GOT3 (cell line): ENCODE results near the gene TREM2.
"Not testable (repeated sequence)": the region's sequence is repeated elsewhere in the genome, so short reads cannot be mapped to it uniquely, and the experiment has no call there.

Experiments
- DNase-seq: peaks from one replicate; lab custom pipeline; 2025; ENCODE audit warnings: mixed read lengths; lab: John Stamatoyannopoulos, UW

The TREM2 gene

DNA sequence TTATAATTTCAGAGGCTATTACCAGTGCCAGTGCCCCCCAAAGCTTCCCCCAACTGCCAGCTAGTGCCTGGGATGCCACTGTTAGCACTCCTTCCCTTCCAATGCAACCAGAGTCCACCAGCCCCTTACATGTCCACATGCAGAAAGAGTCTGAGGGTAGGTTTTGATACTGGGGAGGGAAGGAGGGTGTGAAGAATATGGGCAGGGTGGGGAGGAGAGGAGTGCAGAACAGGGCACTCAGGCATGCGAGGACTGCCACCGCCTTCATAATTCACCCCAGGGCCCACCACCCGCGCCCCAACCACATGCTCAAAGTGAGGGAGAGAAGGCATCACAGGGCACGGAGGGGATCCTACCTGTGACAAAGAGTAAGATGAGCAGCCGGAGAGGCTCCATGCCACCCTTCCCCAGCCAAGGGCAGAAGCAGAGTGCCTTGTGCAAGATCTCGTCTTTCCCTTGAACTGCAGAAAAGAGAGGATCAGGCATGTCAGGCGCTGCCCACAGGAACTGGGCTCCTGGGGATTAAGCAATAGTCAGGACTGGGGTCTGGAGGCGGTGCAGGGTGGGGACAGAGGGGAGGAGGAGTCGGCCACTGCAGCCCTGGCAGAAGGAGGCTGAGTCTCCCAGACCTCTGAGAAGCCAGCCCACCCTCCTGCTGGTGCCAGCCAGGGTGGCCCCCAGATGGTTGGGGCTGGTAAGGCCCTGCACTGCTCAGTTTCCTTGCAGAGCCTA lies at the start of gene TREM2:
TSS of gene TREM2 (minus strand) at position 430 of the 732 bp plus-strand sequence. CDS start at position 396, 34 bp downstream.
- DNase-seq: no peak

DNA sequence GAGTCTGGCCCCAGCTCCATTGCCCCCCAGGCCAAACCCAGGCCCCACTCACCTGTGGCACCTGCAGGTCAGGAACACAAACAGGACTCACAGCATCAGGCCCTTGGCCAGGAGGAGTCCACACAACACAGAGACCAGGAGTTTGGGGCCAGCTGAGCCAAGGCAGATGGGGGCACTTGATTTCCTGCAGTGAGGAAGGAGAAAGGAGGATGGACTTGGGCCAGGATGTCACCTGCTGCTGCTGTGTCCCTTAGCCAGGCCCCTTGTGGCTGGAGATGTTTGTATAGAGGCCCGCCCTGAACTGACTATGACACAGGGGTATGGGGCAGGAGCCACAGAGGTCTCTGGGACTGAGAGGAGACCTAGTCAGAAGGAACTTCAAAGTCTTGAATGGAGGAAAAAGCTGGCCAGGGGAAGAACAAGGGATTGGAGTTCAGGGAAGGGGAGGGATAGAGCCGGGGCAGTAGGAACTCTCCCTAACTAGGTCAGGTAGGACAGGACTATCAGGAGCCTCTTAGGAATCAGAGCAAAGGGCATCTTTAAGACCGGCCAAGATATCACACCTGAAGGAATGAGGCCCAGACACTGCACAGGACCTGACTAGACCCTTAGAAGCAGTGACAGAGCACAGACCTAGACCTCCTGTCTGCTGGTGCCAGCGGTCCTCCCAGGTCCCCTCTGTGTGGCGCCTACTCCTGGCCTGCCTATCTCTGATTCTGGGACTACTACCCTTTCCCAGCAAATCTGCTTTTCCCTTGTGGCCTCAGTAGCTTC lies 46.8 kb upstream of the TREM2 start:
- DNase-seq: no peak

DNA sequence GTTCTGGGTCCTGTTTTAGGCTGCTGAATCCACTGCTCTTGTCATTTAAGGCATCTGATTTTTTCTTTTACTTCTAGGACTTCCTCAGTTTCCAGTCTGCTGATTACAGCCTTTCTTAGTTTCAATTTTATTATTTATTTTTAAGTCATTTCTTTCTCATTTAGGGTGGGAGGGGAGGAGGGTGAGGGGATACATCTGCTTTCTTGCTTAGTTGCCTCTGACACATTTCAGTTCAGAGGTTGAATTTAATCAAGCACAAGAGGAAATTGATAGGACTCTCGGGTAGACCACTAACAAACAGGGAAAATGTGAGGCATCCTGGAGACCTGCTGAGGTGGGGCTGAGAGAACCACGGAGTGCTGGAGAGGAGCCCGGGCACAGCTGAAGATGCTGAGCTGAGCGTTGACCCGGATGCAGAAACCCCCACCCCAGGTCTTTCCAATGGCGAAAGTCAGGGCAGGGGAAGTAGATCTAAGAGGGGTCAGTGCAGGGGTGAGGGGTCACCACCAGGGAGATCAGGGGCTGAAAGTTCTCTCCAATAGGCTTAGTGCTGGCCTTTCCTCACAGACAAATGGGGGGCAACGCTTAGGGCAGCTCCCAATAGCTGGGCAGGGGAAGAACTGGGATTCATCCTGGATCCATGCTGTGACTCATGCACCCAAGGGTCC lies 45.7 kb upstream of the TREM2 start:
- DNase-seq: no peak

DNA sequence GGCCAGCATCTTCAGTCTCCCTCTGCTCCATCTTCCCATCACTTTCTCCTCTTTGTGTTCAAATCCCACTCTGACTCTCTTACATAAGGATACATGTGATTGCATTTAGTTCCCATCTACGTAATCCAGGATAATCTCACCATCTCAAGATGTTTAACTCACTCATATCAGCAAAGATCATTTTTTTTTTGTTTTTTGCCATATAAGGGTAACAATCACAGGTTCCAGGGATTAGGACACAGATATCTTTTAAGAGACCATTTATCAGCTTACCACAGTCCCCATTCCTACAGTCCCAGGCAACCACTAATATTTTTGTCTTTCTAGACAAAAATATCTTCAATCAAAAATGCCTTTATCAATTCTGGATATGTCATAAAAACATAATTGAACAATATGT lies 41.2 kb upstream of the TREM2 start:
- DNase-seq: no peak

DNA sequence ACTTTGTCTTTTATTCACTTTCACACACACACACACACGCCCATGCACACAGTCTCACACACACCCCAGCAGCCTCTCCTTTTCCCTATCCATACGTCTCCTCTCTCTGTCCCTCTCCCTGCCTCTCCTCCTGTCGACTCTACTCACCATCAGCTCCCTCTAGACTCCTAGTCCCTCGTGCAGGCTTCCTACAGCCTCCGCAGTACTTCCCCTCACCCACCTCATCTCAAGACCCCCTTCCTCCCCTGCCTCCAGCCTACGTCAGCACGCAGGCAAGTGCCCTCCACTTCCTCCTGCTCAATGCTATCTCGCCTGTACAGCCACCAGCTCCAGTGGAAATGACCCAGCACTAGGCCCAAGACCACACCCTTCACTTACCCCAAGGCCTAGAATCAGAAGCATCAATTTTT lies 38.9 kb upstream of the TREM2 start:
- no peak for DNase-seq

DNA sequence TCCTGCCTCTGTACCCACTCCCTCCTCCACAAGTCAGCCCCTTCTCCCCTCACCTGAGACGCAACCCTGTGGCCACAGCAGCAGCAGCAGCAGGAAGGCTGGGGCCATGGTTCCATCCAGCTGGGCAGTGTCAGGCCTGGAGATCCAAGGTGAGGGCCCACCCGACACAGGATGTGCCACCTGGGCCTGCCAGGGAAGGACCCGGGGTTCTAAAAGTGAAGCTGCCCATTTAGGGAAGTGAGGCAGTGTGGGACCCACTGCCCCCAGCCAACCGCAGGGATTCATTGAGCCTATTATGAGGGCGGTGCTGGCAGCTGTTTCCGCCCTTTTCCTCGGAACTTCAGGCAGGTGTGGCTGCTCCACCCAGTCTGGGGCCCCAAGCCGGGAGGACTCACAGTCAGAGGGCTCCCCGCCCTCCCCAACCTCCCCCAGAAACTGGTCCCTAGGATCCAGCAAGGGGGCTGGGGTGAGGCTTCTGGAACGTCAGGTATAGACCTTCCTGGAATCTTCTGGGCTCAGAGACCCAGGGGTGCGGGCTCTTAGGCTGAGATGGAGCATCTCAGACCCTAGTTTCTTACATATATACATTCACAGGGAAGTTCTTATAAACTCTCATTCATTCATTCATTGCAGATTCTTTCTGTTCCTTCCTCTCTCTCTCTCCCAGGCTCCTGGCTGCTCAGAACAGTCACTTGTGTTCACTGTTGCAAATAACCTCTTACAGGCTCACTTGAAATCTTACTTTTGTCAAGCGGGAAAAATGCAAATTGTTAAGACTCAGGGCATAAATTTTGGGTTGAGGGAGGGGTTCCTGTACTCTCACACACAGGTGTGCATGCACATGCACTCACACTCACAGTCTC lies 38.2 kb upstream of the TREM2 start, which contains the start of gene TREML2:
TSS of gene TREML2 (minus strand) at position 249 of the 863 bp plus-strand sequence. CDS start at position 108, 141 bp downstream.
- no peak for DNase-seq

DNA sequence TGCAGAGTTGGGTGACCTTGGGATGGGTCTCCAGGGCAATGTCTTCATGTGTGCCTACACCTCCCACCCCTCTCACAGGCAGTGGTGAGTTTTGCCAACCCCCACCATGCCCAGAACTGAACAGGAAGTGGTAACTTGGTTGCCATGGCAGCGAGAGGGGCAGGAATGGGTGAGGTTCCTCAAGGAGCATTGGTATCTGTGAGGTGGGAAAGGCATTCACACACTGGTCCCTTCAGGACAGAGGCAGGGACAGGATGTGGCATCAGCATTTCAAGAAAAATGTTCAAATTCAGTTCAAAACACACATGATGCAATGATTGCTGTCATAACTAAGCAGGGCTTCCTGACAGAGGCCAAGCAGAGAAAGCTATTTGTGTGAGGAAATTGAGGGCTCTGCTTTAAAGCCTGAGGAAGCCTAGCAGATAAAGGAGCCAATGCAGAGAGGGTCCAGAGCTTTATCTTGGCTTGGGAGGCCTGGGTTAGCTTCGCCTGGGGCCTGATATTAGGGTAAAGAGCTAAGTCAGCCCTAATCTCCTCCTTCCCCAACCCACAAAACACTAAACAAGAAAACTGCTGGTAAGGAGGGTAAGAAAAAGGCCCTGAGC lies 37.5 kb upstream of the TREM2 start:
- DNase-seq: no peak

DNA sequence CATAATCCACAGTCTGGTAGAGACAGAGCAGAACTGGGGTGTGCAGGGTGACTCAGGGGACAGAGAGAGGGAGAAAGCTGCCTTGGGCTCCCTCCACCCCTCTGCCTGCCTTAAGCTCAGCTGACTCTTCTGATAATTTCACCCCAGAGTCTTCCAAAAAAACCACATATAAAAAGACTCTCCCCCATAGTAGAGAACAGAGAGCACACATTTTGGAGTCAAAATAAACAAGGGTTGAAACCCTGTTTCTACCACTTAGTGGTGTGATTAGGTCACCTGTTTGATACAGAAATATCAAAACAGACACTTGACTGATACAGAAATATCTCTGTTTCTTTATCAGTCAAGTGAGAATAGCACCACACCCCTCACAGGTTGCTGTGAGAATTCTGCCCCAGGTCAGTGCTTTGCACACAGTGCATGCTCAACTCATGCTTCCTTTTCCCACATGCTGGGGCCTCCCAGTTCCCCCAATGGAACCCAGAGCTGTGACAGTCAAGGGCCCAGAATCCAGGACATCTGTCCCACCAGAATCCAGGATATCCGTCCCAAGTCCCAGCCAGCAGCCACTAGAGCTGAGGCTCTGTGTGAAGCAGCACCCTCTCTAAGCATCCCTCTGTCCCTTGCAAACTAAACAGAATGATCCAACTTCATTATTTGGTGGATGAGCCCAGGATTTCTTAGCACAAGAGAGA lies 36.8 kb upstream of the TREM2 start:
- no peak for DNase-seq

DNA sequence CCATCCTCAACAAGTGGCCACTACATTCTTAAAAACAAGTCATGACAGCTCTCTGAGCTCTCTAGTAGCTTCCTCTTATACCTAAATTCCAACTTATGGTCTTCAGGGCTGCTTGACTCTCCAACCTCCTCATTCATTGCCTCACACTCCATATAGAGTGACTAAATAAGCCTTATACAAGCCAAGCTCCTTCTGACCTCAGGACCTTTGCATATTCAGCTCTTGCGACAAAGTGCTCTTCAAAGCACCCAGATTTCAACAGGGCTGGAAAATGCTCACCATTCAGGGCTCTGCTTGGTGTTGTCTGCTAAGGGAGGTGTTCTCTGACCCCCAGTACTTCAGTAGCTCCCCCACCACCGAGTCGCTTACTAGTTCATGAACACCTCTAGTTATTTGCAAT lies 34.3 kb upstream of the TREM2 start:
- DNase-seq: no peak

DNA sequence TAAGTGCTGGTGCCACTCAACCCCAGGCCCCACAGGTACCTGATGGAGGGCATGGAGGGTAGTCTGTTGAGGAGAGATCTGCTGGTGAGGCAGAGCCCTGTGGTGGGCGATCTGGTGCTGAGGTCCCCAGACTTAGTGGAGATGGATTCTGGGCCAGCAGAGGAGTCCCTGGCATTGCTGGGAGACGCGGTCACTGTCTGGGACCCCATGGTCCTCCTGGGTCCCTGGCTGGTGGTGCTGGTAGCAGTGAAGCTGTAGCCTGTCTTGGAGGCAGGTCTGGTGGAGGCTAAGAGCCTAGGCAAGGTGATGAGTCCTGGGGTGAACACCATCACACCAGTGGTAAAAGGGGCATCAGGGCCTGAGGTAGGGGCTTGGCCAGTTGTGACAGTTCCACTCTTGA lies 31.5 kb upstream of the TREM2 start:
- DNase-seq: no peak

DNA sequence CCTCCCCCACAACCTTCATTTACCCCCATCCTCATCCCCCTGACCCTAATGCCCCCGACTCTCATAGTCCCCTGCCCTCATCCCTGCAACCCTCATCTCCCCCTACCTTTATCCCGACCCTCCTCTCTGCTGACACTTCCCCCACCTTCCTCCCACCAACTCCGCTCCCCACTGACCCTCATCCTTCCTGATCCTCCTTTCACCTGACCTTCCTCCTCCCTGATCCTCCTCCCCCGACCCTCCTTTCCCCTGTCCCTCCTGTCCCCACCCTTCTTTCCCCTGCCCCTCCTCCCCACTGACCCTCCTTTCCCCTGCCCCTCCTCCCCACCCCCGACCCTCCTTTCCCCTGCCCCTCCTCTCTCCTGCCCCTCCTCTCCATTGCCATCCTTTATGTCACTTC lies 31.0 kb upstream of the TREM2 start:
- no peak for DNase-seq

DNA sequence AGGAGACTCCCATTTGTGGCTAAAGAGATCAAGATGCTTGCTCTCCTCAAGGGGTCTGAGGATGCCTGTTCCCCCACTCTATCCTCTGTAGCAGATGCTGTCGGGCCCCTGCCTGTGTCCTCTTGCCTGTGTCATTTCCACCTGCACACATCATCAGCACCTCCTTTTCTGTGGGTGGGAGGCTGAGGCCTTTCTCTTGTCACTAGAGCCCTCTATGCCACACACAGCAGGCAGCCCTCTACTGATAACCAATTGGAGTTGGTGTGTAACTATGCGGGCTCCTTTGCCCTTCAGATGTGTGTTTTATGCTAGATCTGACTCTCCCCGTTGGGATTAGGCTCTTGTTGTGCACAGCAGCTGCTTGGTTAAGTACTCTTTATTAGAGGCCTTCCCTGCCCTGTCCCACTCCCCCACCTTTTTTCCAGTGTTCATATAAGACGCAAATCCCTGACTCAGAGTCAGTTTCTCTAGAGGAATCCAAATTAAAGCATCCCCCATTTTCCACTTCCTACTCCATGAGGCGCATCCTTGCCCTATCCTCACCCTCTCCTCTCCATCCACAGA lies 30.3 kb upstream of the TREM2 start:
- no peak for DNase-seq

DNA sequence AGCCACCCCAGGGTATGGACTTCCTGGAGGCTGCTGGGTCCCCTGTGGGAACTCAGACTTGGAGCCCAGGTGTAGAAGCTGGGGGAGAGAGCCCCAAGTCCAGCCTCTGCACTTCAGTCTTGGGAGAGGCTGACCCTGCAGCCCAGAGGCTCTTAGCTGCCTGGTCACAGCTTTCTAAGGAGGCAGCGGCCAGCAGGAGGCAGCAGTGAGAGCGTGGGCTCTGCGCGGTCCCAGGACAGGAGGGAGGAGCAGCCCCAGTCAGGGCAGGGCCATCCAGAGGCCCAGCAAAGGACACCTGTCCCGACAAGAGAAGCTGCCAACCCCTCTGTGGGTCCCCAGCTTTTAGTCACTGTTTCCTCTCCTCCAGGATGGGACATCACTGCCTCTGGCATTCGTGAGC lies 28.7 kb upstream of the TREM2 start:
- no peak for DNase-seq

DNA sequence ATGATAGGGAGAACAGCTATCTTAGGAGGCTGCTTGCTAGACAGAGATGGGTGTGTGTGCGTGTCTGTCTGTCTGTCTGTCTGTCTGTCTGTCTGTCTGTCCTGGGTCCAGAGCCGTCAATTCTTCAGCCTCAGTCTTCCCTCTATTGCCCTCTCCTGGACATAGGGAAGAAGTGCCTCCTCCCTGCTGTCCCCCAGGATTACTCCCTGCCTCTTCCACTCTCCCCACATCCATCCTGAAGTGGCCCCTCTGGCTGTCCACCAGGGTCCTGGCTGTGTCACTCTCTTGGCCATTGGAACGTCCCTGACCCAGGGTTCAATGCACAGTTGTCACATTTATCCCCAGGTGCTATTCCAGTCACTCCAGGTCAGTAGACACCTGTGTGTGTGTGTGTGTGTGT lies 27.9 kb upstream of the TREM2 start:
- DNase-seq: no peak

DNA sequence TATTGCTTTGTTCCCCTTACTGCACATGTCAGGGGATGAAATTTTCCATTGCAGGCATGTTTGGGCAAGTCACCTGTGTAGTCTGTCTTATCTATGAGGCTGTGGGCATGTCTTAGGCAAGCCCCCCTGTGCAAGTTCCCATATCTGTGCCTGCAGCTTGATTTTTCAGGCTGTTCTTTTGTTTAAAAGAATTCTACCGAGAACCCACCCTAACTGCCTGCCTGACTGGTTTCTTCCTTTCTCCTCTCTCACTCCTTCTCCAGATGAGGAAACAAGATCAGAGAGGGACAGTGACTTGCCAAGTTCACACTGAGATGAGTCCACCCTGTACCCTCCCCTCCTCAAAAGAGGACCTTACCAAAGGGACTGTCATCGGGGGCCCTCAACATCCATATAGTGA lies 27.1 kb upstream of the TREM2 start:
- DNase-seq: no peak

DNA sequence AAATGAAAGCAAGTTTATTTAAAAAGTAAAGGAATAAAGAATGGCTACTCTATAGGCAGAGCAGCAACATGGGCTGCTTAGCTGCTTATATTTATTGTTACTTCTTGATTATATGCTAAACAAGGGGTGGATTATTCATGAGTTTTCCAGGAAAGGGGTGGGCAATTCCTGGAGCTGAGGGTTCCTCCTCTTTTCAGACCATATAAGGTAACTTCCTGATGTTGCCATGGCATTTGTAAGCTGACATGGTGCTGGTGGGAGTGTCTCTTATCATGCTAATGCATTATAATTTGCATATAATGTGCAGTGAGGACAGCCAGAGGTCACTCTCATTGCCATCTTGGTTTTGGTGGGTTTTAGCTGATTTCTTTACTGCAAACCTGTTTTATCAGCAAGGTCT lies 26.1 kb upstream of the TREM2 start:
- not testable (repeated sequence) for DNase-seq

DNA sequence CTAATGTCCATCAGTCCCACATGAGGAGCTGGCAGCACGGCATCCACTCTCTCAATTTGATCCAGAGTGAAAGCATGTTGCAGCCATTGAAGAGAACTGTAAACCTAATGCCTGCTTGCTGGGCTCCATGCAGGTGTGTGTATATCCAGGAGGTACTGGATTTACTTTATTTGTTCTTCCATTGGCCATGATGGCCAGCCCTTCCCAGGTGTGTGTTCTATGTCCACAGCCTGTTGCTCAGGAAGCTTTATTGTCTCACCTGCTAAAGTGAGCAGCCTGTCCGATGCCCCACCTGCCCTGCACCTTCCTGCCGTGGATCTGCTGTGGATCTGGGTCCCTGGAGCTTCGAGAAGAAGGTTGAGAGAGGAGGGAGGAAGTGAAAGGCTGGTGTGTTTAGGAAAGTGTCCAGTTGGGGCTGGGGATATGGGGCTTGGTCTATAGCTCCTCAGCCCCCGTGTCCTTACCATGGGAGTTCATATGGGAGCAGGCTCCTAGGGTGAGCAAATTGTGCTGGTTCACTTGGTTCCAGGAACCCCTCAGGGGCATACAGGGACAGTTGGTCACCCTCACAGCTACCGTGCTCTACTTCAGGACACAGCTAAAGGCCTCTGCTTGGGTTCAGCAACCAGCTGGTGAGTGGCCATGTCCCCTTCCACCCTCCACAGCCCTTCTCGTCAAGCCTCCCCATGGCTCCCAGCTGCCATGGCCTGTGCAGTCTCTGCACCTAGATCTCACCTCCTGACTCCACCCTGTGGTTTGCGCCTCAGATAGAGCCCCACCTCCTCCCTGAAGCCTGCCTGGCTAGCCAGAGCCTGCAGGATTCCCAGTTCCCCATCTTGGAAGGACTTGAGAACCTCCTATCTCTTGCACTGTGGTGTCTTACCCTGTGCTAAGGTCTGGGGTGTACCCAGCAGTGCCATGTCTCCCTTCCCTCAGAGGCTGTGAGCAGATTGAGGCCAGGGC lies 25.3 kb upstream of the TREM2 start:
- no peak for DNase-seq

DNA sequence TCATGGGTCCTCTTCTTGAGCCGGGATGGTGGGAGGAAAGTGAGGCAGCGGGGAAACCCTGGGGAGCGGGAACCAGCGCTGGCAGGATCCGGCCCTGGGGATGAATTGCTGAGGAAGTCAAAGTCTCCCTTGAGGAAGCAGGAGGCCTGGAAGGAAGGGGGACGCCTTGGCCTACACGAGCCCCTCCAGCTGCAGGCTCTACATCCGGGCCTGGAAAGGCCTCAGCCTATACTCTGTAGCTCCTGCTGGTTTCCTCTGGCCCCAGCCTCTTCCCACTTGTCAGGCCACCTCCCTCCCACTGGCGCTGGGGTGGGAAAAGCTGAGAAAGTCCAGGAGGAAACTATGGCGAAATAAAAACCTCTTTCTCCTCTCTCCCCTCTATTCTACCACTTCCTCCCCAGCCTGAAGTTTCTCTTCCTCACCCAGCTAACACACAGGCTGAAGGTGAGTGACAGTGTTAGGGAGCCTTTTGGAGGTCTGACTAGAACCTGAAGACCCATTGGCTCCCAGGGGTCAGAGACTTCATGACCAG lies 23.2 kb upstream of the TREM2 start:
- no peak for DNase-seq

DNA sequence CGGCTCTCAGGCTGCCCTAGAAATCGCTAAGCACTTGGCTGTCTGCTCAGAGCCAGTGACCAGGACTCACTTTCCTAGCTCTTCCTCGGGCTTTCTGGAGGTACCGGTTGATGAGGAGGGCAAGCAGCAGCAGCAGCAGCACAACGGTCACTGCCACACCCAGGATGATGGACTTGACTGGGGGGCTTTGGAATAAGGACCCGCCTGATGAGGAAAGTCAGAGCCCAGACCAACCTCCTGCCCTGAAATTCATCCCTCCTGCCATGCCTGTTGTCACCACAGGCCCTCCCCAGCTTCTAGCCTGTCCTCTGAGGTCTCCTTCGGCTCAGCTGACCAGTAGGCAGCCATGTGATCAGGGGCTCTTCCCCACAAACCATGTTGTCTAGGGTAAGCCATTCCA lies 21.8 kb upstream of the TREM2 start:
- no peak for DNase-seq
